Smooth muscle cell (in vitro differentiated cells): ENCODE data around the gene POU2AF1. TPM values are rescaled to one million over a fixed set of nuclear protein-coding genes. Genes with fewer than 3 reads are reported as not detected.

Experiments used
- DNase-seq: peaks from one replicate; lab custom pipeline; 2025; ENCODE audit not compliant: unreplicated experiment; lab: John Stamatoyannopoulos, UW
- H2AFZ ChIP-seq: fragments of 200-600 bp; sonication (generic); 2 replicates; pipeline ENCODE4 v1.6.0; 2016; ENCODE audit warnings: antibody characterized with exemption, low read depth, mild to moderate bottlenecking
- H3F3A ChIP-seq: fragments of 200-600 bp; sonication (generic); 2 replicates; pipeline ENCODE4 v1.6.0; 2017; ENCODE audit warnings: antibody characterized with exemption, low read depth
- H3K27ac ChIP-seq: fragments of 200-600 bp; sonication (generic); 2 replicates; pipeline ENCODE4 v1.5.1; 2016; ENCODE audit warnings: low read depth, mild to moderate bottlenecking
- H3K27me3 ChIP-seq: fragments of 200-600 bp; sonication (generic); 2 replicates; pipeline ENCODE4 v1.6.1; 2016; ENCODE audit warnings: low read depth, mild to moderate bottlenecking
- H3K36me3 ChIP-seq: fragments of 200-600 bp; sonication (generic); 2 replicates; pipeline ENCODE4 v1.5.1; 2016; ENCODE audit warnings: low read depth
- H3K4me1 ChIP-seq: fragments of 200-600 bp; sonication (generic); 2 replicates; pipeline ENCODE4 v1.5.1; 2016; ENCODE audit warnings: low read depth
- H3K4me2 ChIP-seq: fragments of 200-600 bp; sonication (generic); 2 replicates; pipeline ENCODE4 v1.6.0; 2016; ENCODE audit warnings: mild to moderate bottlenecking
- H3K4me3 ChIP-seq: fragments of 200-600 bp; sonication (generic); 2 replicates; pipeline ENCODE4 v1.5.1; 2016; ENCODE audit warnings: mild to moderate bottlenecking
- H3K79me2 ChIP-seq: fragments of 200-600 bp; sonication (generic); 2 replicates; pipeline ENCODE4 v1.6.0; 2016; ENCODE audit warnings: low read depth, mild to moderate bottlenecking
- H3K9ac ChIP-seq: fragments of 200-600 bp; sonication (generic); 2 replicates; pipeline ENCODE4 v1.6.0; 2016; ENCODE audit warnings: low read depth
- H3K9me3 ChIP-seq: fragments of 200-600 bp; sonication (generic); replicated peaks from 2 replicates; pipeline ENCODE4 v1.5.1; 2016; ENCODE audit warnings: low read depth
- H4K20me1 ChIP-seq: fragments of 200-600 bp; sonication (generic); 2 replicates; pipeline ENCODE4 v1.6.0; 2016; ENCODE audit warnings: low read depth
- CTCF ChIP-seq: fragments of 200-600 bp; sonication (generic); IDR thresholded peaks from 2 replicates; pipeline ENCODE4 v1.5.1; 2017; ENCODE audit warnings: borderline replicate concordance, mild to moderate bottlenecking, antibody characterized with exemption; ENCODE audit not compliant: insufficient read depth, poor library complexity, severe bottlenecking
- WGBS: methylation state at CpG from one replicate; pipeline ENCODE4 v1.1.7; 2016; ENCODE audit warnings: low lambda C conversion rate; 5-methylcytosine and 5-hydroxymethylcytosine counted together
- polyA plus RNA-seq: library from polyadenylated mRNA; unstranded; fragments of >200 nt; fragmentation: Nextera tagmentation; extraction: Ambion mirVana; gene quantifications from 2 replicates; pipeline ENCODE4 v1.2.1, GENCODE V29; 2016
- total RNA-seq: library from RNA; depleted of rRNA; stranded (reverse); fragments of >200 nt; gene quantifications from 2 replicates; pipeline ENCODE4 v1.2.3, GENCODE V29; 2014

POU2AF1 gene
- total and polyA plus RNA-seq, 2 experiments from 2014 or later = not detected

- Histone ChIP-seq H3K27ac (no peak overlapping the region), H3F3A (no peaks in the 10 kb centered on the region), H3K4me1 (no peaks in the 10 kb centered on the region), H3K4me2 (no peak overlapping the region), H3K9ac (no peak overlapping the region), H3K27me3 (no peaks in the 10 kb centered on the region), H3K4me3 (no peak overlapping the region), H4K20me1 (no peaks in the 10 kb centered on the region), H3K36me3 (no peaks in the 10 kb centered on the region), H3K79me2 (no peaks in the 10 kb centered on the region), H2AFZ (no peak overlapping the region), H3K9me3 (no peaks in the 10 kb centered on the region)
- no peak for TF ChIP-seq CTCF
- WGBS = 74% methylated on average over 3 of the region's 3 CpGs
- no peak for DNase-seq
These were observed 35.9 kb upstream of the POU2AF1 start for GRCh38 chr11:111414936-111415335.

GRCh38 chr11:111414267-111414931 is 35.3 kb upstream of the POU2AF1 start:
- H3K4me3 ChIP-seq = no peak overlapping the region
- WGBS = 75% methylated on average over 9 of the region's 9 CpGs
- H2AFZ ChIP-seq = no peak overlapping the region
- no peak overlapping the region for H3K27ac ChIP-seq
- H3K4me2 ChIP-seq = no peak overlapping the region
- no peaks in the 10 kb centered on the region for H3K9me3 ChIP-seq
- no peak for TF ChIP-seq CTCF
- no peaks in the 10 kb centered on the region for H3F3A ChIP-seq
- H3K27me3 ChIP-seq = no peaks in the 10 kb centered on the region
- no peaks in the 10 kb centered on the region for H3K4me1 ChIP-seq
- H3K36me3 ChIP-seq = no peaks in the 10 kb centered on the region
- no peak overlapping the region for H3K9ac ChIP-seq
- H4K20me1 ChIP-seq = no peaks in the 10 kb centered on the region
- no peak for DNase-seq
- no peaks in the 10 kb centered on the region for H3K79me2 ChIP-seq

- H3K4me3 ChIP-seq = no peak overlapping the region
- no peaks in the 10 kb centered on the region for H3F3A ChIP-seq
- no peak for TF ChIP-seq CTCF
- H3K27ac ChIP-seq = no peak overlapping the region
- H3K36me3 ChIP-seq = no peaks in the 10 kb centered on the region
- no peak overlapping the region for H2AFZ ChIP-seq
- no peak for DNase-seq
- WGBS = 79% methylated on average over 7 of the region's 7 CpGs
- no peaks in the 10 kb centered on the region for H3K4me1 ChIP-seq
- H3K27me3 ChIP-seq = no peaks in the 10 kb centered on the region
- no peaks in the 10 kb centered on the region for H3K79me2 ChIP-seq
- no peak overlapping the region for H3K4me2 ChIP-seq
- no peak overlapping the region for H3K9ac ChIP-seq
- H3K9me3 ChIP-seq = no peaks in the 10 kb centered on the region
- no peaks in the 10 kb centered on the region for H4K20me1 ChIP-seq
These were observed 34.8 kb upstream of the POU2AF1 start for GRCh38 chr11:111413849-111414248.

- no peak overlapping the region for H3K4me2 ChIP-seq
- H3K9ac ChIP-seq = no peak overlapping the region
- H2AFZ ChIP-seq = no peak overlapping the region
- TF ChIP-seq CTCF = no peak
- no peaks in the 10 kb centered on the region for H3K9me3 ChIP-seq
- no peaks in the 10 kb centered on the region for H3K4me1 ChIP-seq
- DNase-seq = no peak
- H3K4me3 ChIP-seq = no peak overlapping the region
- H4K20me1 ChIP-seq = no peaks in the 10 kb centered on the region
- H3F3A ChIP-seq = no peaks in the 10 kb centered on the region
- H3K27me3 ChIP-seq = no peaks in the 10 kb centered on the region
- 68% methylated on average over 3 of the region's 3 CpGs for WGBS
- no peak overlapping the region for H3K27ac ChIP-seq
- H3K79me2 ChIP-seq = no peaks in the 10 kb centered on the region
- H3K36me3 ChIP-seq = no peaks in the 10 kb centered on the region
These were observed 33.2 kb upstream of the POU2AF1 start for GRCh38 chr11:111412293-111412692.
